Ectodermal cell (in vitro differentiated cells): ENCODE results near the gene PIGK.
"Not testable (repeated sequence)": the region's sequence is repeated elsewhere in the genome, so short reads cannot be mapped to it uniquely, and the experiment has no call there.

Source experiments
- H3K27ac ChIP-seq: 2 replicates; pipeline ENCODE4 v1.7.0; 2013; ENCODE audit warnings: mild to moderate bottlenecking, low read depth, low read length; ENCODE audit not compliant: insufficient read depth, poor library complexity, severe bottlenecking
- H3K27me3 ChIP-seq: 2 replicates; pipeline ENCODE4 v1.7.0; 2013; ENCODE audit warnings: mild to moderate bottlenecking, low read length; ENCODE audit not compliant: insufficient read depth, control insufficient read depth, poor library complexity, severe bottlenecking
- H3K36me3 ChIP-seq: one replicate; pipeline ENCODE4 v1.7.0; 2013; ENCODE audit warnings: low read length; ENCODE audit not compliant: control insufficient read depth, insufficient read depth
- H3K4me1 ChIP-seq: one replicate; pipeline ENCODE4 v1.7.0; 2013; ENCODE audit warnings: low read length; ENCODE audit not compliant: control insufficient read depth, insufficient read depth
- H3K4me3 ChIP-seq: 2 replicates; pipeline ENCODE4 v1.7.0; 2013; ENCODE audit warnings: low read depth, low read length, control low read depth; ENCODE audit not compliant: insufficient read depth
- H3K9me3 ChIP-seq: 2 replicates; pipeline ENCODE4 v1.7.0; 2013; ENCODE audit warnings: mild to moderate bottlenecking, low read length, moderate library complexity; ENCODE audit not compliant: control insufficient read depth
- WGBS, 2 experiments: methylation state at CpG; one replicate each; pipeline ENCODE4 v1.1.7; 2013; ENCODE audit warnings: missing lambda C conversion rate in 2 of 2; 5-methylcytosine and 5-hydroxymethylcytosine counted together

PIGK gene

DNA sequence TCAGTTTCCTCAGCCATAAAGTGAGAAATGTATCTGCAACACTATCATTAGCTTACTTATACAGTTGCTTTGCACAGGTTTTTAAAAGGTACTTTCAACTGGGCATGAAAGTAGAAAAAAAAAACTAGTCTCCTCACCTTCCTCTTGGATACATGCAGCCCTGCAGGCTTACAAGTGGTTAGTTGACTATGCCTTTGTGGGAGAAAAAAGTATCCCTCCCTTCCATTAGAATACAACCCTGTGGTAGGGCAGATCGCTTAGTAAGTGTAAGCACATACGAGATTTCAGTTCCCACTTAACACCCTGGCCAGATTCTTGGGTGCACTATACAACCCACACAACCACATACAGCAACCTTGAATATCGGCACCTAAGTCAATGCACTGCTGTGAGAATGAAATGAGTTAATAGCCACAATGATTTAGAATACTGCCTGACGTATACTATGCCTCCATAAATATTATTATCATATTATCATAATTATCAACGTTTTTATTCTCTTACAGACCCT is 54.7 kb downstream of the PIGK start:
- Histone ChIP-seq H3K4me3 (no peak overlapping the region), H3K27me3 (no peaks in the 10 kb centered on the region), H3K27ac (no peak overlapping the region), H3K9me3 (no peaks in the 10 kb centered on the region), H3K36me3 (peaks cover 6% of the 10 kb centered on the region), H3K4me1 (no peaks in the 10 kb centered on the region)
- WGBS, 2 experiments = 79 to 95% methylated on average over 3 to 5 of the region's 5 CpGs

DNA sequence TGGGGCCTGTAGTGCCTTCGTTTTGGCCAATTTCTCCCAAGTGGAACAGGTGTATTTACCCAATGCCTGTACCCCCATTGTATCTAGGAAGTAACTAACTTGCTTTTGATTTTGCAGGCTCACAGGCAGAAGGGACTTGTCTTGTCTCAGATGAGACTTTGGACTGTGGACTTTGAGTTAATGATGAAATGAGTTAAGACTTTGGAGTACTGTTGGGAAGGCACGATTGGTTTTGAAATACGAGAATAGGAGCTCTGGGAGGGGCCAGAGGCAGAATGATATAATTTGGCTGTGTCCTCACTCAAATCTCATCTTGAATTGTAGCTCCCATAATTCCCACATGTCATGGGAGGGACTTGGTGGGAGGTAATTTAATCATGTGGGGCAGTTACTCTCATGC is 59.5 kb downstream of the PIGK start:
- H3K4me3 ChIP-seq, H3K4me1 ChIP-seq, H3K9me3 ChIP-seq, H3K27ac ChIP-seq, H3K36me3 ChIP-seq, H3K27me3 ChIP-seq: not testable (repeated sequence)
- 95 to 96% methylated on average over 3 of the region's 3 CpGs for WGBS, 2 experiments

DNA sequence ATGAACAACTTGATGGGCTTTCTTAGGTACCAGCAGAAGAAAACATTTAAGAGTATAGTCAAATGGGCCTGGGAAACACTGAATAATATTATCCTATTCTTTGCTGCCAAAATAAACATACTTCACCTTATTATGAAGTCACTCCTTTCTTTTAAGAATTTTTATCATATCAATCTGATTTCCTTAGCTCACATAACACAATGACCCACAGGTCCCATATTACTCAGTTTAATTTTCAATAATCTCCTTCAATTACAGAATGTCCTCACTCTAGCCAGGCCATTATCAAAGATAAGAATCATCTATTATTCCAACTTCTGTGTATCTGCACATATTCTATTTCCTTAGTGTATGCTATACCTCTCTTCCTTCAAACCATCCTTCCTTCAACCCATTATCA is 63.0 kb downstream of the PIGK start:
- H3K4me3 ChIP-seq = no peak overlapping the region
- peaks cover 6% of the 10 kb centered on the region for H3K36me3 ChIP-seq
- H3K9me3 ChIP-seq = no peaks in the 10 kb centered on the region
- H3K4me1 ChIP-seq = no peaks in the 10 kb centered on the region
- H3K27ac ChIP-seq = no peak overlapping the region
- no peaks in the 10 kb centered on the region for H3K27me3 ChIP-seq

DNA sequence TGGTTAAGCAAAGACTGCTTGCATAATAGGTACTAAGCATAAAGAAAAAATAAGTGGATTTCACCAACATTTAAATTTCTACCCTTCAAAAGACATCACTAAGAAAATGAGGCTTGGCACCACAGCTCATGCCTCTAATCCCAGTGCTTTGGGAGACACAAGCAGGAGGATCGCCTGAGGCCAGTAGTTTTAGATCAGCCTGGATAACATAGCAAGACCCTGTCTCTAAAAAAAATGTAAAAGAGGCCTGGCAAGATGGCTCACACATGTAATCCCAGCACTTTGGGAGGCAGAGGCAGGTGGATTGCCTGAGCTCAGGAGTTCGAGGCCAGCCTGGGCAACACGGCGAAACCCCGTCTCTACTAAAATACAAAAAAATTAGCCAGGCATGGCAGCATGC is 73.0 kb downstream of the PIGK start:
- H3K27me3 ChIP-seq = no peaks in the 10 kb centered on the region
- no peaks in the 10 kb centered on the region for H3K4me1 ChIP-seq
- H3K27ac ChIP-seq = no peak overlapping the region
- H3K36me3 ChIP-seq = no peaks in the 10 kb centered on the region
- WGBS, 2 experiments = 89 to 95% methylated on average over 5 of the region's 5 CpGs
- no peak overlapping the region for H3K4me3 ChIP-seq
- H3K9me3 ChIP-seq = no peaks in the 10 kb centered on the region

DNA sequence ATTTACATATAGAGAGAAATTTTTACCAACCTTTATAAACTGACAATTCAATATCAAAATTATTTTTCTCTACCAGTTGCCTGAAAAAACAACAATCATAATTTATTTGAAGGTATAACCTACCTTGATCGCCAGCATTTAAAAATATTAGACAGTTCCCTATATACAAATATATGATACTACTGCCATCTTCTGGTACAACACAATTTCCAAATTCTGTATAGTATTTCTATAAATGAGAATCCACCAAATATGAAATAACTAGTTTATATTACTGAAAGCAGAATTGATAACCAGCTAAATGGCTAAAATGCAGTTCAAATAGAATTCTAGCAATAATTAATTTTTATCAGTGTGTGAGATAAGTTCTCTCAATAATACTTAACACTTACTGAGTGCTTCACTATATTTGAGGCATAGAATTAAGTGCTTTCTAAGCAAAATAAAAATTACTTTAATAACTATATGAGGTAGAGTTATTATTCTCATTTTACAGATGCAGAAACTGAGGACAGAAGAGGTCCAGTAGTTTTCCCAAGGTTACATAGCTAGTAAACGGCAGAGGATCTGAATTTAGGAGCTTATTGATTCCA is 75.6 kb downstream of the PIGK start:
- Histone ChIP-seq H3K27me3 (no peaks in the 10 kb centered on the region), H3K4me3 (no peak overlapping the region), H3K4me1 (no peaks in the 10 kb centered on the region), H3K9me3 (no peaks in the 10 kb centered on the region), H3K27ac (no peak overlapping the region), H3K36me3 (no peaks in the 10 kb centered on the region)
- WGBS, 2 experiments = 92 to 100% methylated on average over 2 of the region's 2 CpGs

DNA sequence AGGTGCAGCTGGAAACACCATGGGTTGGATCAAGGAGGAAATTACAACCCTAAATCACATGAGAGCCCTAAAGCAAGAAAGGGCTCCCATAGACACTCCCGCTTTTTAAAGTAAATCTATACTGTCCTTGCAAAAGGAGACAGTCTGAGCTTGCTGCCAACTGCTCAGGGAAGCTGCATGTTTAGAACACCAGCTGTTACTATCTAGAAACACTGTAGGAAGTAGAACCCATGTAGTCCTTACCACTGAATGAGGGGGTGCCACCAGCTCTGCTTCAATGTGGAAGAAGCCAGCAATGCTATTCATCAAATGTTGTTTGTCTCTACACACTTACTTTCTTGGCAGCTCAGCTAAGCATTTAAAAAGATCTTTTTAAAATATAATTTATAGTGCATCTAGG is 79.8 kb downstream of the PIGK start:
- Histone ChIP-seq H3K4me3 (no peak overlapping the region), H3K4me1 (no peaks in the 10 kb centered on the region), H3K36me3 (no peaks in the 10 kb centered on the region), H3K27ac (no peak overlapping the region), H3K27me3 (no peaks in the 10 kb centered on the region), H3K9me3 (no peaks in the 10 kb centered on the region)
- WGBS, 2 experiments = 91% methylated on average over 1 of the region's 1 CpG

DNA sequence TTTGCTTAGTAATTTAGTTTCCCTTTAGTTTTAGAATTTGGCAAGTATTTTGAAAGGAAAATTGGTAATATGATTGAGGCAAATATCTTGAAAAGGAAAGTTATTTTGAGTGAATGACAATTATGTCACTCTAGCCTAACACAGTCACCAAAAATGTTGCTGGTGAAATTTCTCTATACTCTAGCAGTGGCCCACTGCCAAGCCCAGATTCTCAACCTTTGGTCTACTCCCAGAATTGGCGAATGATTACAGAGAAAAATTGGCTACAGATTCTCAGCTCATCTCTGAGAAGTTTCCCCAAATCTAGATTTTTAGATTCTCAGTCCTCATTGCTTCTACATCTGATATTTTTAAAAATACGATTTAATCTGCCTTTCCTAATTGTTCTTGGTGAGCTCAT is 84.9 kb downstream of the PIGK start:
- Histone ChIP-seq H3K9me3 (no peaks in the 10 kb centered on the region), H3K4me3 (no peak overlapping the region), H3K4me1 (no peaks in the 10 kb centered on the region), H3K27me3 (no peaks in the 10 kb centered on the region), H3K36me3 (no peaks in the 10 kb centered on the region), H3K27ac (no peak overlapping the region)
- WGBS, 2 experiments = 96 to 99% methylated on average over 2 of the region's 2 CpGs

DNA sequence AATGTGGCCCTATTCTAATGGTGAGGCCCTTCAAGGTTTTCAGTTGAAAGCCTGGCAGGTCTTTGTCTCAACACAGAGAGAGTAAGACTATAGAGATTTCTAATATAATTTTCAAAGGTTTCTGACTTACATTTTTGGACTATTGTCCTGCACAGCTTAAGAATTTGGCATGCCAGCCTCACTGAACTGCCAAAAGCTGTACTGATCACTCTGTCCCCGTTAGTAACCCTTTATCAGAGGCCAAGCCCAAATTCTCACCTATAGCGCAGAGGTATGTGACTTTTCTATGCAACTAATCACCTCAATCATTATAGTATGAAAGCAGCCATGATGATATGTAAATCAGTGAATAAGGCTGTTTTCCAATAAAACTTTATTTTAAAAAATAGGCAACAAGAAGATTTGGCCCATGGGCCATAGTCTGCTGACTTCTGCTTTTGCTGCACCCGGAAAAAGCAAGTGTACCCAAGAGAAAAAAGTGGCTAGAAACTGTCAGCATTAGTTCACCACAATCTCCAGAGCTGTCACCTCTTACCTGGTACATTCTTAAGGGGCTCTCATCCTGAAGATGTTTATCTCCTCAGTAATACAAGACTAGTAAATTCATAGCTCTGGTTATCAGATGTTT is 85.4 kb downstream of the PIGK start:
- Histone ChIP-seq H3K4me1 (no peaks in the 10 kb centered on the region), H3K36me3 (no peaks in the 10 kb centered on the region), H3K4me3 (no peak overlapping the region), H3K27me3 (no peaks in the 10 kb centered on the region), H3K9me3 (no peaks in the 10 kb centered on the region), H3K27ac (no peak overlapping the region)
- 96 to 97% methylated on average over 3 of the region's 3 CpGs for WGBS, 2 experiments

DNA sequence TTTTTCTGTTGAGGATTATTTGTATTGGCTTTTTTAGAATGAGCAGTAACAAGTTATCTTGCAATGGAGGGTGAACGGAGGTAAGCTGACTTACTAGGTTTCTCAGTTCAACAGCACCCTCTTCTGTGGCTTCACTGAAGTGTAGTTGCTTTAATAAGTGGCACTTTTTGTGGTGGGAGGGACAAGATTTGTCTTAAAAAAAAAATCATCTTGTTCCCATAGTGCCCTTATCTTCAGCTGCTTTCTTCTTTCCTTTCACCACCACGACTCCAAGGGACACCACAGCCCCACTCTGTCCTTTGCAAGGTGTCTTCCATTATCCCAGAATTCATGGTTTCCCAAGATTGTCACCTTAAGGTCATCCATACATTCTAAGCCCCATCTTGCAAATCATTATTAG is 92.9 kb downstream of the PIGK start:
- H3K9me3 ChIP-seq = no peaks in the 10 kb centered on the region
- 24 to 30% methylated on average over 2 of the region's 2 CpGs for WGBS, 2 experiments

DNA sequence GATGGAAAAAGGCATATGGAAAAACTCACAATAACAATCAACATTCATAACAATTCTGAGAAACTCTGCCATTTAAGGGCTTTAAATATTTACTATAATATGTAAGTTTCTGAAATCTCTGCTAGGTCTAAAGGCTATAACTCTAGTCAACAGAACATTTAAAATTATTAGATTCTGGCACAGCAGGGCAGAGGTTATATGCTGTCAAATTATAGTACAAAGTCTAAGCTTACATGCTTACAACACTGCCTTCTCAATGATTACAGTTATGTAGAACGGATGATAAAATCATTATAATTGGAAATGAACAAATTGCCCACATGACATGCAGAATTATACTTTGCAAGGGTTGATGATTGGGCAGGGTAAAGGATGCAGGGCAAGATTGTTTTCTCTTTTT is 97.7 kb downstream of the PIGK start:
- Histone ChIP-seq H3K27ac (no peak overlapping the region), H3K36me3 (no peaks in the 10 kb centered on the region), H3K9me3 (no peaks in the 10 kb centered on the region), H3K4me1 (no peaks in the 10 kb centered on the region), H3K27me3 (no peaks in the 10 kb centered on the region), H3K4me3 (no peak overlapping the region)
- WGBS, 2 experiments = 100% methylated on average over 1 of the region's 1 CpG

More for the DNA sequence above, 92.9 kb downstream of the PIGK start:
- Histone ChIP-seq H3K27me3 (no peaks in the 10 kb centered on the region), H3K27ac (no peak overlapping the region), H3K36me3 (no peaks in the 10 kb centered on the region), H3K4me3 (no peak overlapping the region), H3K4me1 (no peaks in the 10 kb centered on the region)
